A549 (cell line): ENCODE measurements around the gene PIM3.

Experiments used
- BHLHE40 ChIP-seq: IDR thresholded peaks from 2 replicates; pipeline ENCODE4 v1.6.1; 2012; ENCODE audit warnings: low read depth, low read length, inconsistent platforms
- EHMT2 ChIP-seq: fragments of 200-600 bp; sonication (generic); IDR thresholded peaks from 2 replicates; pipeline ENCODE4 v1.6.1; 2016; ENCODE audit warnings: antibody characterized with exemption, low read depth, mild to moderate bottlenecking, moderate library complexity
- EP300 ChIP-seq, 2 experiments: fragments of >200 bp; sonication (Bioruptor Twin); formaldehyde crosslinking; IDR thresholded peaks; 2 replicates in 1 of 2; 3 replicates in 1 of 2; pipeline ENCODE4 v1.6.1; 2016 to 2017
- MAX ChIP-seq: IDR thresholded peaks from 2 replicates; pipeline ENCODE4 v1.6.1; 2012
- POLR2A ChIP-seq: IDR thresholded peaks from 2 replicates; pipeline ENCODE4 v1.6.1; 2012; ENCODE audit warnings: mild to moderate bottlenecking, low read length
- RAD21 ChIP-seq, 2 experiments: fragments of >200 bp in 1 of 2; sonication (Bioruptor Twin) in 1 of 2; formaldehyde crosslinking in 1 of 2; IDR thresholded peaks in 1 of 2; conservative IDR thresholded peaks in 1 of 2; 2 replicates in 1 of 2; 3 replicates in 1 of 2; pipeline ENCODE4 v1.6.1; 2012 to 2018; ENCODE audit warnings: inconsistent platforms in 1 of 2
- RCOR1 ChIP-seq: fragments of 150-350 bp; IDR thresholded peaks from 2 replicates; pipeline ENCODE4 v1.6.1; 2014; ENCODE audit warnings: antibody characterized with exemption, low read length, low read depth
- RFX5 ChIP-seq: fragments of 450-650 bp; IDR thresholded peaks from 2 replicates; pipeline ENCODE4 v1.7.1; 2014; ENCODE audit warnings: antibody characterized with exemption, mild to moderate bottlenecking, moderate library complexity
- TF ChIP-seq, protein P1 (sequence below): fragments of >200 bp; sonication (Bioruptor Twin); formaldehyde crosslinking; IDR thresholded peaks from 3 replicates; pipeline ENCODE4 v1.5.1; 2016
- TF ChIP-seq, protein P2 (sequence below): IDR thresholded peaks from 2 replicates; pipeline ENCODE4 v1.6.1; 2012

DNA sequence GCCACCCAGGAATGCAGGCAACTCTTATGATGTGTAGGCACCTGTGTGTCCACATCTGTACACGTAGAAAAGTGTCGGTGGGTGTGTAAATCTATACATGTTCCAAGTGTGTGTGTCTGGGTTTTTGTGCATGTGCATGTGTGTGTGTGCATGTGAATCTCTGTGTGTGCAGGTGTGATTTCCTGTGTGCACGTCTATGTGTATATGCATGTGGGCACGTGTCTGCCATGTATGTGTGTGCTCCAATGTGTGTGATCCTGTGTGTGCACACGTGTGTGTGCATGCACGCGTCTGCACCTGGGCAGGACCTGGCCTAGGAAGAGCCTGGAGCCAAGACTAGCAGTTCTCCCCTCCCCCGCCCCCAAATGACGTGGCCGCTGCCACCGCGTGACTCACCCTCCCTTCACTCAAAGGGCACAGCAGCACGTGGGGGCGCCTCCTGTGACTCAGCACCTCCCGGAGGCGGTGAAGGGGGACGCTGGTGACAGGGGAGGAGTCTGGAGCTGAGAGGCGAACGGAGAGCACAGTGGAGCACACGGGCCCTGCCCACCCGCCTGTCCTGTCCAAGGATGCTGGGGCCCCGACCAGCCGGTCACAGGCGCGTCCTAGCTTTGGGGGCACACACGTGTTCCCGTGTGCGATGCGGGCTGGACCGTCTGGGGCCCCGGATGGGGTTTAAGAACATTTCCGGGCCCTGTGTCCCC is 10.1 kb downstream of the PIM3 start:
- TF ChIP-seq, protein P1, sequence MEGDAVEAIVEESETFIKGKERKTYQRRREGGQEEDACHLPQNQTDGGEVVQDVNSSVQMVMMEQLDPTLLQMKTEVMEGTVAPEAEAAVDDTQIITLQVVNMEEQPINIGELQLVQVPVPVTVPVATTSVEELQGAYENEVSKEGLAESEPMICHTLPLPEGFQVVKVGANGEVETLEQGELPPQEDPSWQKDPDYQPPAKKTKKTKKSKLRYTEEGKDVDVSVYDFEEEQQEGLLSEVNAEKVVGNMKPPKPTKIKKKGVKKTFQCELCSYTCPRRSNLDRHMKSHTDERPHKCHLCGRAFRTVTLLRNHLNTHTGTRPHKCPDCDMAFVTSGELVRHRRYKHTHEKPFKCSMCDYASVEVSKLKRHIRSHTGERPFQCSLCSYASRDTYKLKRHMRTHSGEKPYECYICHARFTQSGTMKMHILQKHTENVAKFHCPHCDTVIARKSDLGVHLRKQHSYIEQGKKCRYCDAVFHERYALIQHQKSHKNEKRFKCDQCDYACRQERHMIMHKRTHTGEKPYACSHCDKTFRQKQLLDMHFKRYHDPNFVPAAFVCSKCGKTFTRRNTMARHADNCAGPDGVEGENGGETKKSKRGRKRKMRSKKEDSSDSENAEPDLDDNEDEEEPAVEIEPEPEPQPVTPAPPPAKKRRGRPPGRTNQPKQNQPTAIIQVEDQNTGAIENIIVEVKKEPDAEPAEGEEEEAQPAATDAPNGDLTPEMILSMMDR: no peak
- peak; percentile 85 for TF ChIP-seq BHLHE40
- TF ChIP-seq EHMT2: no peak
- no peak for TF ChIP-seq RAD21 (conservative IDR thresholded peaks at IDR 0.05 in 1 of 2, IDR thresholded peaks at IDR 0.05 in 1 of 2)
- peak in 1 of 2 experiments; percentile 49; a peak in 1 of 5 replicates for TF ChIP-seq EP300 (IDR thresholded peaks at IDR 0.05)
- TF ChIP-seq POLR2A: peak; percentile 53
- TF ChIP-seq, protein P2, sequence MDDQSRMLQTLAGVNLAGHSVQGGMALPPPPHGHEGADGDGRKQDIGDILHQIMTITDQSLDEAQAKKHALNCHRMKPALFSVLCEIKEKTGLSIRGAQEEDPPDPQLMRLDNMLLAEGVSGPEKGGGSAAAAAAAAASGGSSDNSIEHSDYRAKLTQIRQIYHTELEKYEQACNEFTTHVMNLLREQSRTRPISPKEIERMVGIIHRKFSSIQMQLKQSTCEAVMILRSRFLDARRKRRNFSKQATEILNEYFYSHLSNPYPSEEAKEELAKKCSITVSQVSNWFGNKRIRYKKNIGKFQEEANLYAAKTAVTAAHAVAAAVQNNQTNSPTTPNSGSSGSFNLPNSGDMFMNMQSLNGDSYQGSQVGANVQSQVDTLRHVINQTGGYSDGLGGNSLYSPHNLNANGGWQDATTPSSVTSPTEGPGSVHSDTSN: no peak
- peak; percentile 99 for TF ChIP-seq MAX
- no peak for TF ChIP-seq RFX5
- TF ChIP-seq RCOR1: no peak
